Activated CD4-positive, CD25-positive, alpha-beta regulatory T cell treated with anti-CD3 and anti-CD28 coated beads, Interleukin-2, amount 50 U/mL, for 24 hours (primary cell): ENCODE results near the gene USP47.

ENCODE experiments used
- ATAC-seq, 2 donors: fragments of 150-1000 bp; cut with Tn5 transposase; one replicate each; pipeline ENCODE4 v1.10.0; 2021; ENCODE audit warnings: mild to moderate bottlenecking in 1 of 2, moderate library complexity in 1 of 2

Gene USP47

DNA sequence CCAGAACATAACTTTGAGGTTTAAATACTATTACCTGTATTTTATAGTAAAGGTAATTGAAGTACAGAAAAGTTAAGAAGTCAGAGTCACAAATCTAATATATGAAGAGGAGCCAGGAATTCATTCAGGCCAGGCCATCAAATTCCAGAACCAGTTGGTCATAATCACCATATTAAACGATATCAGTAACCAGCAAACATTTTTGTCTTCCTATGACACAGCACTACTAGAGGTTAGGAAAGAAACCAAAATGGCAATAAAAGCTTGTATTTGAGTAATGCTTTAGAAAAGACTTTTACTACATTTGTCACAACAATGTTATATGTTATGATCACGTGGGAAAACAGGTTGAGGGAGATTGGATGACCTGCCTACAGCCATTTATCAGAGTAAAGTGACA lies 104.4 kb downstream of the USP47 start:
- no peak for ATAC-seq

DNA sequence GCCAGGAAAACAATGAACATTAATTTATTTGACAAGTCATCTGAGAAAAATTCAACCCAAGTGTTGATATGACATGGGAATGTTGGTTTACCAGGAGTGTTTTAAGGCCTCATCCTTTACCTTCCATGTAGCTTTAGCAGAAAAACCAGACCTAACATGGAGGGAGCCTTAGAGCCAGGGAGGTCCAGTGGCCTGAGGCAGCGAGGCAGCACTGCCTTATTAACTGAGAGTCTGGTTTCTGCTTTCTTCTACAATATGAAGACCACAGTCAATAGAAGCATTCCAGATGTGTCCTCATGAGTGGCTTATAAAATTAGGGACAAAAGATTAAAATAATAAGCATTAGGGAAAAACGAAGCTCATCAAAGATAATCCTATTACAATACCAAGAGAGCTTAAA lies 105.1 kb downstream of the USP47 start:
- ATAC-seq: no peak

DNA sequence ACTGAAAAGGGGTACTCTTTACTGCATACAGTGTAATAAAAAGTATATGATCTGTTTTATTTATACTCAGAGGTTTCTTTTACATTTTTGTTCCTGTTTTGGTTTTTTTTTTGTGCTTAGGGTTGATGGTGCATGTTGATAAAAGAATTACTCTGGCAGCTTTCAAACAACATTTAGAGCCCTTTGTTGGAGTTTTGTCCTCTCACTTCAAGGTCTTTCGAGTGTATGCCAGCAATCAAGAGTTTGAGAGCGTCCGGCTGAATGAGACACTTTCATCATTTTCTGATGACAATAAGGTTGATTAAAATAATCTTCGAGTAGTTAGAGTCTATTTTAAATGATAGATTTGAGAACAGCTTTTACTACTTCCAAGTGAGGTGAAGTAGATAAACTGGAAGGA lies 106.1 kb downstream of the USP47 start:
- ATAC-seq: no peak

GRCh38 chr11:11948242-11948947 lies 106.6 kb downstream of the USP47 start:
- ATAC-seq: no peak

GRCh38 chr11:11949482-11949881 lies 107.7 kb downstream of the USP47 start:
- ATAC-seq: no peak

DNA sequence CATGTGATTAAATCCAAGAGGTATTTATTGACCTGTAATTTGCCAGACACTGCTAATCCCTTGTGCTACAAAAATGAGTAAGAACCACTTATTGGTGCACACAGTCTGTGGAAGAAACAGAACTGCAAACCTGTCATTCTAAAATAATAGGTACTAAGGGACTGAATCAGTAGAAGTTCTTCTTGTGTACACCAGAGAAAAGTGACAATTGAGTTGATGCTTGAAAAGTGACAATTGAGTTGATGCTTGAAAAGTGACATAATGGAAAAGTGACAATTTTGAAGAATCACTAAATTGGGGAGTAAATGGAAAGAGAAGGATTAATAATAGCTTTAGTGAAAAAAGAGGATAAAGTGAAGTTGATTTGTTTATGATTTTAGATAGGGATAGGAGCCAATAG lies 110.3 kb downstream of the USP47 start:
- no peak for ATAC-seq

GRCh38 chr11:11956006-11956405 lies 114.2 kb downstream of the USP47 start:
- no peak for ATAC-seq

DNA sequence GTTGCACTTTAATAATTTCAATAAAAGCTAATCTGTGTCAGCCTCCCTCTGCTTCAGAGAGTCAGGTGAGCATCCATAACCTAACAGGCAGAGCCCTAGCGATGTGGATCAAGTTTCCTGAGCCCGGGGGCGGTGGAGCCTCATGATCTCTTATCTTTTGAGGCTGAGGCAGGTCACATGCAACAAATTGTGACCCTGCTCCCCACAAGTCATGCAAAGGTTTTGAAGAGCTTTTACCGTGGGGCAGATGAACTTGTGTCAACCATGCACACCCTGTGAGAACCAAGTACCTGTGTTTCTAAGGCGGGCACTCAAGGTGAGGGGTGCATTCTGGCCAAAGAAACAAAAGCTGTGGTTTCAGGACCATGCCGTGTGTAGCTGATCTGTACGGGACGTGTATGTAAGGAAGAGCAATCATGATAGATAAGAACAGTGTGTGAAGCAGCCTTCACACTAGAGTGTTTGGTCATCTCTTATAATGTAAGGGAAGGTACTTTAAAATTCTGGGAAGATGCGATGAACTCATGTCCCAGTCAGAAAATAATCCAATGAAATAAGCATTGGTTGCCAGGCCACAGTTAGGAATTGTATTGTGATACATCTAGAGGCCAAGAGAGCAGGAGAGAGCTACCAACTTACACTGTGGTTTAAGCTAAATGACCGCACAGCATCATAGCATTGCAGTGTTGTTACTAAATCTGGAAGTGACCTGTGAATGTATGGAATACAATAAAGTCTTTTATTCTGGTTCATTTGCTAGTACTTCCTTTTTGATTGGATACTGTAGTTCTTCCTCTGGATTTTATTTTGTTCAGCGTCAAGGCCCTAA lies 116.8 kb downstream of the USP47 start:
- ATAC-seq: no peak

DNA sequence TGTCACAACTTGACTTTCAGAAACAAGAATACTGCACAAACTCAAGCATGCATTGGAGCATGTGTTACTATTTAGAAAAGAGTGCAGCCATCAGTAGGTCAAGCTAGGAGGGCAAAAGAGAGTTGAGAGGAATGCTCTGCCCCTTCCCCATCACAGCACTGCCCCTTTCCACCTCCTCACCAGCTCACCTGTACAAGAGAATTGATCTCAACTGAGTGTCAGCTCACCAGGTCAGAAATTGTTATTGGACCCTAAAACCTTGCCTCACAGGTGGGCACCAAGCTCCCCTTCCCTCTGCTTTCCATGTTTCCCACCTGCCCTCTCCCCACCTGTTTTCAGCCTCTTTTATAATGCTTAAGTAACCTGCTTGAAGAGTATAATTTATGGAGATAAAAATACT lies 117.8 kb downstream of the USP47 start:
- ATAC-seq: no peak

DNA sequence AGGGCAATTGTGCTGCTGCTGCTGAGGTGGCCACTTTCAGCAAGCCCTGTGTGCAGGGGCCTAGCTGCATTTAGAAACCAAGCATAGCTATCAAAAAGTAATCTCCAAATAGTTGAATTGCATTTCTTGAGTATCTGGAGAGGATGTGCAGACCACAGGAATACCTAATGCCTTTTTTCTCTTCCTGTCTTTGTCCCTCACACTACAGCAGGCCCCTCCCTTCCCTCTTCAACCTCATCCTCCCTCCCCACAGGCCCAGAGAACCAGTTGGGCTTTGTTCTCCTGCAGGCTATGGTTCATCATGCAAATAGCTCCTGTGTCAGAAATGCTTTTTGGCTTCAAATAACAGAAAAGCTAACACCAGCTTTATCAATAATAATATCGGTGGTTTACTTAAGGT lies 118.9 kb downstream of the USP47 start:
- ATAC-seq: peak in 1 of 2 donors; percentile 30

- ATAC-seq: no peak
Observed at GRCh38 chr11:11961399-11962028, 119.7 kb downstream of the USP47 start.

GRCh38 chr11:11963067-11963466 lies 121.3 kb downstream of the USP47 start:
- no peak for ATAC-seq

DNA sequence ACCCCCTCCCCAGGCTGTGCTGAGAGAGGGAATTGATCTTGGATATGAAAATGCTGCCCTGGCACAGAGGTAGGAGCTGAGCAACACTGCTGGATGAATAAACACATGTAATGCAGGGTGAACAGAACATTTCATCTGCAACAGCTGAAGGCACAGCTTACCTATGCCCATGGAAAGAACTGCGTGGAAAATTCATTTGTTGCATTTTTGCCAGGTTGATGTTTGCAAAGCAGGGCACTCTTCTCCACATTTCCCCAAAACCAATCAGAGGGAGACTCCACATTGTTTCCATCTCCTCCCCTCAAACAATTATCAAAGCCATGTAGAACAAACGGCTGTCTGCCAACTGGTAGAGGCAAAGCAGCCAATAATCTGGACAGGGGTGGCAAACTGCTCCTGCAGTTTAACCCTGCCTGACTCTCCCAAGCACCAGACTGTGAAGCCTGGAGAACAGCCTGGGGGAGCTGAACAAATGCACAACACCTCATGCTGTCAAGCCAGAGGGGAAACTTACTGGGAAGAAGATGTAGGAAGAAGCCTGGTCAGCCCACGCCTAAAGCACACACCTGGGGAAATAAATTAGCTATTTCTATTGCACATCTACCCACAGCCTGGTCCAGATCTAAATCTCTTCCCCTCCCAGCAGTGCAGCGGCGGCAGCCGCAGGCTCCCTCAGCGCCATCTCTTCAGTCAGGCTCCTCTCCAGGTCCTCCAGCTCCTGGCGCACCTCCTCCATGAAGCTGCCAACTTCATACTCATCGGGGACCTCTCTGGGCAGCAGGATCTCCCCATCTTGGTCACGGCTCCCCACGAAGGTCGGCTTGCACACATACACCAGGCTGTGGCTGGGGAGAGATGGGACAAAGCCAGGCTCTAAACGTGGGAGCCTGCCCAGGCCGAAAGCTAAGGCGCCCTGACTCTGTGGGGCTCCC lies 122.3 kb downstream of the USP47 start:
- no peak for ATAC-seq

- no peak for ATAC-seq
Observed at GRCh38 chr11:11964774-11965150, 123.0 kb downstream of the USP47 start.

DNA sequence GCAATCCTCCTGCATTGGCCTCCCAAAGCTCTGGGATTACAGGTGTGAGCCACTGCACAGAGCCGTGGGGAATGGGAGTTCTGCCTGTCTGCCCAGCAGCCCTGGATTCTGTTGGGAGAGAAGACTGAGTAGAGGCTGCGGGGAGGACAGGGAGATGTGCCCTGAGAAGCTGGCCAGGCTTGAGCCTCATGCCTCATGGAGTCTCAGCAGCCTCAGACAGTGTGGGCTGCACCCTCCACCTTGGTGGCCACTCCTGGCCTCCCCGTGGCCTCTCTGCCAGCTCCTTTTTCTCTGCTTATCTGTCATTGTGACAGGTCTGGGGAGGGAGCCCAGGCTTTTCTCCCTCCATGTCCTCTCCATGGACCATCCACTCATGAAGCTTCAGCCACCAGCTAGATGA lies 123.4 kb downstream of the USP47 start:
- ATAC-seq: no peak

GRCh38 chr11:11965656-11966353 lies 124.0 kb downstream of the USP47 start:
- ATAC-seq: no peak

DNA sequence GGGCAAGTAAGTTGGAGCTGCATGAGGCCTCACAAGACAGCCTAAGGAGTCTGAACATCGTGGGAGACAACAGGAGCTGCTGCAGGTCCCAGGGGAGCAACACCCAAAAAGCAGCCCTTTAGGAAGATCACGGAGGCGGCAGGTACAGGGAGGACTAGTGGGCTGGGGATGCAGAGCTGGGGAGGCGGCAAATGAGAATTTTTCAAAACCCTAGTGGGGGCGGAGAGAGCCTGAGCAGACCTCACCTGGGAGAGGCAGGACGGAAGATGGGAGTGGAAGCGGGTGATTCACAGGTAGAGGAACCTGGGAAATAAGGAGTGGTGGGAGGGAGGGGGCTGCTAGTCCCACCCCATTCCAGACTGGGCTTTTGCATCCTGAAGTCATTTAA lies 124.6 kb downstream of the USP47 start:
- no peak for ATAC-seq

GRCh38 chr11:11966826-11967668 lies 125.3 kb downstream of the USP47 start:
- ATAC-seq: peak; percentile 71 to 76

- ATAC-seq: no peak
Observed at GRCh38 chr11:11967669-11968510, 126.1 kb downstream of the USP47 start.
